K562 (cell line): ENCODE data around the gene VBP1. TPM values are rescaled to one million over a fixed set of nuclear protein-coding genes. Genes with fewer than 3 reads are reported as not detected.

Experiments
- ASH1L ChIP-seq: fragments of 450-650 bp; IDR thresholded peaks from 2 replicates; pipeline ENCODE4 v1.6.1; 2018; ENCODE audit warnings: borderline replicate concordance, mild to moderate bottlenecking, low read depth; ENCODE audit not compliant: partially characterized antibody
- BRD4 ChIP-seq: fragments of 200-600 bp; sonication (generic); IDR thresholded peaks from 2 replicates; pipeline ENCODE4 v1.6.1; 2017; ENCODE audit warnings: inconsistent platforms
- CLOCK ChIP-seq: fragments of 250-450 bp; sonication (Bioruptor Pico); IDR thresholded peaks from 2 replicates; pipeline ENCODE4 v1.4.0; 2020; ENCODE audit warnings: mild to moderate bottlenecking, moderate library complexity, borderline replicate concordance
- ETV6 ChIP-seq, 3 experiments: fragments of 150-350 bp in 1 of 3; sonication (generic) in 1 of 3; formaldehyde crosslinking in 1 of 3; IDR thresholded peaks; 2 replicates each; pipeline versions ENCODE4 v1.6.1 to v1.8.0; 2014 to 2022; ENCODE audit warnings: borderline replicate concordance in 2 of 3, low read depth in 2 of 3, antibody characterized with exemption in 1 of 3, low read length in 1 of 3, mild to moderate bottlenecking in 1 of 3, missing genetic modification reagents in 1 of 3
- HDAC2 ChIP-seq: fragments of 450-650 bp; IDR thresholded peaks from 2 replicates; pipeline ENCODE4 v1.6.1; 2016; ENCODE audit warnings: mild to moderate bottlenecking
- KDM1A ChIP-seq, 2 experiments: fragments of 450-650 bp; IDR thresholded peaks; 2 replicates each; pipeline ENCODE4 v1.6.1; 2016; ENCODE audit warnings: mild to moderate bottlenecking in 2 of 2
- KLF16 ChIP-seq: IDR thresholded peaks from 2 replicates; pipeline ENCODE4 v1.6.1; 2016; ENCODE audit warnings: antibody characterized with exemption
- MECOM ChIP-seq: fragments of 250-450 bp; sonication (Bioruptor Pico); IDR thresholded peaks from 2 replicates; pipeline ENCODE4 v1.8.0; 2022; ENCODE audit warnings: inconsistent platforms
- NCOA1 ChIP-seq: fragments of 450-650 bp; IDR thresholded peaks from 2 replicates; pipeline ENCODE4 v1.6.1; 2016; ENCODE audit warnings: low read depth
- NCOR1 ChIP-seq: fragments of 450-650 bp; IDR thresholded peaks from 2 replicates; pipeline ENCODE4 v1.6.1; 2016; ENCODE audit warnings: mild to moderate bottlenecking, moderate library complexity
- PRDM10 ChIP-seq: fragments of 450-650 bp; IDR thresholded peaks from 2 replicates; pipeline ENCODE4 v1.6.1; 2018; ENCODE audit not compliant: partially characterized antibody
- TBP ChIP-seq: optimal IDR thresholded peaks from 2 replicates; pipeline ENCODE3; 2011; ENCODE audit warnings: low read depth, low read length, improper control_type of control experiment
- ZNF12 ChIP-seq: sonication (generic); formaldehyde crosslinking; IDR thresholded peaks from 2 replicates; pipeline ENCODE4 v1.4.0; 2020; ENCODE audit warnings: mild to moderate bottlenecking, missing genetic modification reagents
- ZNF197 ChIP-seq: fragments of 200-800 bp; sonication (Bioruptor generic); IDR thresholded peaks from 2 replicates; pipeline ENCODE4 v1.6.1; 2016; ENCODE audit warnings: low read depth, missing genetic modification characterization, missing compliant biosample characterization
- ZNF224 ChIP-seq: sonication (generic); formaldehyde crosslinking; IDR thresholded peaks from 2 replicates; pipeline ENCODE4 v1.8.0; 2022; ENCODE audit warnings: mild to moderate bottlenecking, missing genetic modification reagents
- ZNF511 ChIP-seq: sonication (generic); formaldehyde crosslinking; IDR thresholded peaks from 2 replicates; pipeline ENCODE4 v1.8.0; 2022; ENCODE audit warnings: mild to moderate bottlenecking, missing genetic modification reagents
- polyA plus RNA-seq, 8 experiments: library from polyadenylated mRNA; depleted of rRNA in 4 of 8; stranded (reverse) in 5 of 8; unstranded in 3 of 8; fragments of >200 nt; fragmentation: Nextera tagmentation in 2 of 8; fragmentation: Illumina TruSeq in 1 of 8; extraction: Ambion mirVana in 2 of 8; extraction: Trizol in 1 of 8; gene quantifications; 2 replicates each; pipeline versions ENCODE4 v1.2.1 to v1.2.3, GENCODE V29; 2011 to 2014; ENCODE audit warnings: inconsistent platforms in 1 of 8, missing spikeins in 1 of 8
- total RNA-seq, 7 experiments: library from RNA; depleted of rRNA in 6 of 7; stranded (reverse); fragments of >200 nt in 6 of 7; fragmentation: Illumina TruSeq in 2 of 7; extraction: Trizol in 2 of 7; gene quantifications; 2 replicates each; pipeline versions ENCODE4 v1.2.1 to v1.2.3, GENCODE V29; 2011 to 2021; ENCODE audit warnings: low replicate concordance in 1 of 7

The VBP1 gene
- total and polyA plus RNA-seq, 9 of the 15 experiments (the other 6 are each of a cell fraction or from before 2014, with no cell fraction given), result 83.2 to 263 (median 151) TPM

GRCh38 chrX:155218777-155219176 is 2.5 kb downstream of the VBP1 start (continued):
- no peak for TF ChIP-seq PRDM10
- TF ChIP-seq NCOA1, result peak; percentile 21; the same call in 1 of the 2 replicates
- no peak for TF ChIP-seq ZNF197 (CRISPR knock-in tag)
- TF ChIP-seq HDAC2, result 0 out of 2 replicates have a peak, but pooled peaks have one; percentile 66
- peak; percentile 75 to 85 for TF ChIP-seq KDM1A (IDR thresholded peaks at IDR 0.05)
- TF ChIP-seq NCOR1, result peak; percentile 88
- TF ChIP-seq ZNF511 (CRISPR knock-in tag), result no peak
- TF ChIP-seq MECOM (CRISPR knock-in tag), result 0 out of 2 replicates have a peak, but pooled peaks have one; percentile 33
- TF ChIP-seq ASH1L, result no peak
- no peak for TF ChIP-seq CLOCK (CRISPR knock-in tag)
- no peak for TF ChIP-seq ZNF12
- TF ChIP-seq ZNF224, result no peak
- TF ChIP-seq TBP, result peak; percentile 67
- TF ChIP-seq BRD4, result no peak
- TF ChIP-seq ETV6 (IDR thresholded peaks at IDR 0.05; ENCODE audit: borderline replicate concordance in 1 of 2, low read depth in 2 of 2, low read length in 1 of 2), result no peak
- no peak for TF ChIP-seq ETV6 (CRISPR knock-in tag; IDR thresholded peaks at IDR 0.05; ENCODE audit: borderline replicate concordance)
- peak; percentile 61; the same call in 1 of the 2 replicates for TF ChIP-seq KLF16
